ENCODE results near the gene GPR157. TPM values are rescaled to one million over a fixed set of nuclear protein-coding genes. Genes with fewer than 3 reads are reported as not detected.
"Not testable (repeated sequence)": the region's sequence is repeated elsewhere in the genome, so short reads cannot be mapped to it uniquely, and the experiment has no call there.

The GPR157 gene
- total RNA-seq, 1 experiment from 2014 or later, result 4.4 TPM

- DNase-seq (ENCODE audit: low spot score), result no peak
Measured at GRCh38 chr1:9146156-9146555, 17.3 kb upstream of the GPR157 start.

GRCh38 chr1:9145714-9146113 is 16.8 kb upstream of the GPR157 start:
- no peak for DNase-seq (ENCODE audit: low spot score)

GRCh38 chr1:9145021-9145668 is 16.2 kb upstream of the GPR157 start:
- DNase-seq (ENCODE audit: low spot score), result peak; percentile 50

- DNase-seq (ENCODE audit: low spot score), result not testable (repeated sequence)
Measured at GRCh38 chr1:9144494-9144893, 15.6 kb upstream of the GPR157 start.

- no peak for DNase-seq (ENCODE audit: low spot score)
Measured at GRCh38 chr1:9143250-9143649, 14.3 kb upstream of the GPR157 start.

GRCh38 chr1:9139930-9140329 is 11.0 kb upstream of the GPR157 start:
- no peak for DNase-seq (ENCODE audit: low spot score)

- DNase-seq (ENCODE audit: low spot score), result no peak
Measured at GRCh38 chr1:9136932-9137331, 8.0 kb upstream of the GPR157 start.

- DNase-seq (ENCODE audit: low spot score), result no peak
Measured at GRCh38 chr1:9135073-9135836, 6.4 kb upstream of the GPR157 start.

GRCh38 chr1:9133870-9134585 is 5.1 kb upstream of the GPR157 start:
- no peak for DNase-seq (ENCODE audit: low spot score)

GRCh38 chr1:9129266-9130041 is 552 bp upstream of the GPR157 start:
- DNase-seq (ENCODE audit: low spot score), result peak; percentile 89

- DNase-seq (ENCODE audit: low spot score), result peak; percentile 32
Measured at GRCh38 chr1:9128166-9128519, 759 bp downstream of the GPR157 start.

- no peak for DNase-seq (ENCODE audit: low spot score)
Measured at GRCh38 chr1:9127395-9128165, 1.3 kb downstream of the GPR157 start.

- DNase-seq (ENCODE audit: low spot score), result peak; percentile 56
Measured at GRCh38 chr1:9126511-9126910, 2.4 kb downstream of the GPR157 start.

GRCh38 chr1:9125847-9126246 is 3.1 kb downstream of the GPR157 start:
- DNase-seq (ENCODE audit: low spot score), result not testable (repeated sequence)

GRCh38 chr1:9125325-9125724 is 3.6 kb downstream of the GPR157 start:
- no peak for DNase-seq (ENCODE audit: low spot score)

GRCh38 chr1:9124389-9124788 is 4.5 kb downstream of the GPR157 start:
- DNase-seq (ENCODE audit: low spot score), result peak; percentile 54

- not testable (repeated sequence) for DNase-seq (ENCODE audit: low spot score)
Measured at GRCh38 chr1:9123665-9124064, 5.2 kb downstream of the GPR157 start.

GRCh38 chr1:9121496-9122409 is 7.1 kb downstream of the GPR157 start:
- DNase-seq (ENCODE audit: low spot score), result no peak

- DNase-seq (ENCODE audit: low spot score), result no peak
Measured at GRCh38 chr1:9120312-9120958, 8.5 kb downstream of the GPR157 start.
